ENCODE results near the gene ADIPOR2.
A peak's percentile ranks its signal among the peaks of the same experiment; 100 is the strongest.

The ADIPOR2 gene

DNA sequence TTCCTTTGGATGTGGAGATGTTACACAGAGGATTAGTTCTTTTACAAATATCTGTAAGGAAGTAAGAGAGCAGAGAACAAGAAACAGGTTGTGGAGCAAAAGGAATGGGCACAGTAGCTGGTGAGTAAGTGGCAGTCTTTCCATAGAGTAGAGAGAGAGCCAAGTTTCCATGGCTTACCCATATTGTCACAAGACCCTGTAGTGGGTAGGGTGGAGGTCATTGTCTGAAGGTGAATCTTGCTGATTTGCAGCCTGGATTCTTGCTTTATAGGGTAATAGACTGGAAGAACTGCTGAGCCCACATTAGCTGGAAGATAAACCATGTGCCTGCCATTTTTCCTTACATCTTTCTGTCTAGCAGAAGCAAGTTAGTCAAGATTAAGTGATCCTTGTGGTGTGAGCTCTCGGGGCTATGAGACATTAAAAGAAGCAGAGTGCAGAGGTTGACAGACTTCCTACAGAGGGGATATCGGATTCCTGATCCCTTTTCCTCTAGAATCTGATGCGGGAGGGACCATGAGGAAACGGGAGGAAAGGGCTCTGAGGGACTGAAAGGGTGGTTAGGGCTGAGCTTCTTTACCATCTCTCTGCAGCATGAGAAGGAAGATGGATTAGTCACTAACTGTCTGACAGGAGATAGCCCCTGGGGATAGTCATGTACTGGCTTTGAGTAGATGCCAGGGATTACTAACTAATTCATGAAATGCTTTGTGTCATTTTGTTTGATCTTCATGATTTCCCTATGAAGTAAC, 85.5 kb downstream of the ADIPOR2 start:
- DNase-seq (ENCODE audit: low spot score): no peak

DNA sequence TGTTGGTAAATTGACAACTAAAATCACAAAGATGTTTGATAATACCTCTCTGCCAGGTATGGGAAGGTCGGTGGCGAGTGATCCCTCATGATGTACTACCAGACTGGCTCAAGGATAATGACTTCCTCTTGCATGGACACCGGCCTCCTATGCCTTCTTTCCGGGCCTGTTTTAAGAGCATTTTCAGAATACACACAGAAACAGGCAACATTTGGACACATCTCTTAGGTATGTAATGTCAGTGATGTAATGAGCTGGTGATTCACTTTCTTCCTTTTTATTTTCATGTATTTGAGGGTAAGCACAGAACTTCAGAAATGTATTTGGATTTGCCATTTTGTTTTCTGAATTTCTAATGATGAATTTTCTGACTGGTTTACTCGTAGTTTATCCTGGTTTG, 86.9 kb downstream of the ADIPOR2 start:
- DNase-seq (ENCODE audit: low spot score): no peak

DNA sequence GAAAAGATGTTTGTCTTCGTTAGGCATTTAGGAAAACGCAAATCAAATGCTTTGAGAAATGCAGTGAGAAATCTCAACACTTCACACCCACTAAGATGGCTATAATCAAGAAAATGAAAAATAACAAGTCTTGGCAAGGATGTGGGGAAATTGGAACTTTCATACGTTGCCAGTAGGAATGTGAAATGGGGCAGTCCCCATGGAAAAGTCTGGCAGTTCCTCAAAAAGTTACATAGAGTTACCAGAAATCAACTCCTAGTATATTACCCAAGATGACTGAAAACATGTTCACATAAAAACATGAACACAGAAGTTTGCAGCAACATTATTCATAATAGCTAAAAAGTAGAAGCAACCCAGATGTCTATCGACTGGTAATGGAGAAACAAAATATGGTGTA, 88.0 kb downstream of the ADIPOR2 start:
- DNase-seq (ENCODE audit: low spot score): no peak

- no peak for DNase-seq (ENCODE audit: low spot score)
Observed at GRCh38 chr12:1779783-1780182, 88.9 kb downstream of the ADIPOR2 start.

GRCh38 chr12:1781772-1782171, 90.9 kb downstream of the ADIPOR2 start:
- no peak for DNase-seq (ENCODE audit: low spot score)

- no peak for DNase-seq (ENCODE audit: low spot score)
Observed at GRCh38 chr12:1782215-1782614, 91.3 kb downstream of the ADIPOR2 start.

- no peak for DNase-seq (ENCODE audit: low spot score)
Observed at GRCh38 chr12:1787714-1788113, 96.8 kb downstream of the ADIPOR2 start.

- DNase-seq (ENCODE audit: low spot score): no peak
Observed at GRCh38 chr12:1790444-1790843, 99.6 kb downstream of the ADIPOR2 start.

- DNase-seq (ENCODE audit: low spot score): peak; percentile 88
Observed at GRCh38 chr12:1791104-1791841, 100.4 kb downstream of the ADIPOR2 start.

- no peak for DNase-seq (ENCODE audit: low spot score)
Observed at GRCh38 chr12:1792406-1792805, 101.5 kb downstream of the ADIPOR2 start.

DNA sequence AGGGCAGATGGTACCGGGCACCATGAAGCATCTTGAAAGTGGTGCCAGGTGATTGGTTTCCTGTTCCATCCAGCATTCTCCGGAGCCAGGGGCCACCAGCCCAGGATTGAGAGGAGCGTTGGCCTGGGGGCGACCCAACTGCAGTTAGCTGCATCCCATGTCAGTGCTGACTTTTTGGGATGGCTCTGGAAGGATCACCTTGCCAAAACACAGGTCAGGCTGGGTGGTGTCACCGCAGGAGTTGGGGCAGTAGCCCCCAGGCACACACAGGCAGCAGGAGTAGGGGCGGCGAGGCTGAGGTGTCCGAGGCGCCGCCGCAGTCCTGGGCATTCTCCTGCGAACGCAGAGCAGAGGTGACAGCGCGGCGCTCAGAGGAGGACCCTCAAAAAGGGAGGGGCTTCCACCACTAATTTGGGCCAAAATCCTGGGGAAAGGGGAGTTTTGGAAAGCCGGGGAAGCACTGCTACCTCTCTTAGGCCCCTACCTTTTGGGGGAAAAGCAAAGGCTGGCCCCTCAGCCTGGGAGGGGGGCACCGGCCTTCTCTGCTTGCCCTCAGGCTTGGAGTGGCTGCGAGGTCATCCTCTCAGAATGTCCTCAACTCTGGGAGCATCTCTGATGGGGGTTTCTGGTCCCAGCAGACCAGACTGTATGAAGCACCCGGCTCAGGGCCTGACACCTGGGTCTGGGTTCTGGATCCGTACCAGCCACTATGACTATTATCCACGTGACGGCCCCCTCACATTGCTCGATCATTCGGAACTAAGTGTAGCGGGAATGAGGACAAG, 102.7 kb downstream of the ADIPOR2 start:
- no peak for DNase-seq (ENCODE audit: low spot score)

GRCh38 chr12:1794440-1795090, 103.7 kb downstream of the ADIPOR2 start:
- DNase-seq (ENCODE audit: low spot score): no peak

- no peak for DNase-seq (ENCODE audit: low spot score)
Observed at GRCh38 chr12:1795221-1795784, 104.4 kb downstream of the ADIPOR2 start.

GRCh38 chr12:1795785-1796514, 105.1 kb downstream of the ADIPOR2 start:
- peak; percentile 93 for DNase-seq (ENCODE audit: low spot score)

GRCh38 chr12:1796515-1797010, 105.7 kb downstream of the ADIPOR2 start:
- no peak for DNase-seq (ENCODE audit: low spot score)

- DNase-seq (ENCODE audit: low spot score): no peak
Observed at GRCh38 chr12:1797011-1797901, 106.4 kb downstream of the ADIPOR2 start.

GRCh38 chr12:1797991-1798640, 107.2 kb downstream of the ADIPOR2 start:
- DNase-seq (ENCODE audit: low spot score): no peak

DNA sequence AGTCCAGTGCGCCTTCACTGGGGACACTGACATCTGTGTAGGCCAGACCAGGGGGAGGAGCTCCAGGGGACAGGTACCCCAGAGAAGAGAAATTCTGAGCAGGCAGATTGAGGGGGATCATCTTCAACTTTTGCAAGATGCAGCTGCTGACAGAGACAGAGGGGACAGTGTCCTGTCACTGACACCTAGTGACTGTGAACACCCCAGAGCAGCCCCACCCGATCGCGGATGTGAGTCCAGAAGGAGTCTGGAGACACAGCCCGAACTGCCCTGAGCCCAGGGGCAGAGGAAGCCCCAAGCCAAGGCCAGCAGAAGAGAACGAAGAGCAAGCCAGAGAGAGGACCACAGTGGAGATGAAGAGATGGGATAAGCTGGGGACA, 107.8 kb downstream of the ADIPOR2 start:
- DNase-seq (ENCODE audit: low spot score): no peak

- DNase-seq (ENCODE audit: low spot score): no peak
Observed at GRCh38 chr12:1799051-1799881, 108.4 kb downstream of the ADIPOR2 start.

All from NAMALWA (cell line).